T-helper 2 cell treated with Interferon-gamma antibody and Interleukin-4, amounts not matched to agents 5 μg/mL and 100 μg/mL, for 36 hours (primary cell): Measurements from ENCODE around the gene WDR62.
A peak's percentile ranks its signal among the peaks of the same experiment; 100 is the strongest.
"Not testable (repeated sequence)": the region's sequence is repeated elsewhere in the genome, so short reads cannot be mapped to it uniquely, and the experiment has no call there.

Experiments used
- DNase-seq: peaks from one replicate; pipeline ENCODE4 v3.0.0; 2021; ENCODE audit warnings: low spot score
- H3K27ac Mint-ChIP-seq: one replicate; pipeline ENCODE4 v1.8.0; 2021; ENCODE audit warnings: mild to moderate bottlenecking, mixed read lengths
- H3K27me3 Mint-ChIP-seq: one replicate; pipeline ENCODE4 v1.8.0; 2021; ENCODE audit warnings: low read depth, mixed read lengths
- H3K36me3 Mint-ChIP-seq: one replicate; pipeline ENCODE4 v1.8.0; 2021; ENCODE audit warnings: low read depth, mixed read lengths
- H3K4me1 Mint-ChIP-seq: one replicate; pipeline ENCODE4 v1.8.0; 2021; ENCODE audit warnings: low read depth, mixed read lengths
- H3K4me3 Mint-ChIP-seq: one replicate; pipeline ENCODE4 v1.8.0; 2022; ENCODE audit warnings: mild to moderate bottlenecking, moderate library complexity, mixed read lengths
- H3K9me3 Mint-ChIP-seq: one replicate; pipeline ENCODE4 v1.8.0; 2021; ENCODE audit warnings: mixed read lengths

Gene WDR62

DNA sequence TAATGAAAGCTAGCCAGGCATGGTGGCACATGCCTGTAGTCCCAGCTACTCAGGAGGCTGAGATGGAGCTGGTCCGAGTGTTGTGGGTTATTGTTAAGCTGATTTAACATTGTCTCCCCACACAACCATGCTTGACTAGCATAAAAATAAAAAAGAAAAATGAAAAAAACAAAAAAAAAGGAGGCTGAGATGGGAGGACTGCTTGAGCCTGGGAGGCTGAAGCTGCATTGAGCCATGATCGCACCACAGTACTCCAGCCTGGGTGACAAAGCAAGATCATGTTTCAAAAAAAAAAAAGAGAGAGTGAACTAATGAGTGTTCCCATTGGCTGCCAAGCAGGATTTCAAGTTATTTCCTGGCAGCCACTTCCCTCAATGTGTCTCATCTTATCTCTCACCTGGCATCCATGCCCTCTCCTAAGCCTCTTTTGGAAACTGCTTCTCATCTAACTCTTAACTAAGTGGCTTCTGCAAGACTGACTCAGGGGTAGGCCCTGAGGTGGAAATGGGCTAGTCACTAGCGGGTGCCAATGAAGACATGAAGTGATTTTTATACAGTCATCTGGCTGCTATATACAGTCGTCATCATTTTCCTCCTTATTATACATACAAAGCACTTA, 5.5 kb upstream of the WDR62 start:
- no peaks in the 10 kb centered on the region for H3K9me3 Mint-ChIP-seq
- no peak for DNase-seq
- peaks cover 10% of the 10 kb centered on the region for H3K4me1 Mint-ChIP-seq
- peaks cover 5% of the 10 kb centered on the region for H3K36me3 Mint-ChIP-seq
- H3K27ac Mint-ChIP-seq, result no peak overlapping the region
- H3K27me3 Mint-ChIP-seq, result no peaks in the 10 kb centered on the region
- no peak overlapping the region for H3K4me3 Mint-ChIP-seq

GRCh38 chr19:36051236-36051635, 3.5 kb upstream of the WDR62 start:
- H3K27me3 Mint-ChIP-seq, result no peaks in the 10 kb centered on the region
- H3K36me3 Mint-ChIP-seq, result peaks cover 2% of the 10 kb centered on the region
- peaks cover 14% of the 10 kb centered on the region for H3K4me1 Mint-ChIP-seq
- peak overlapping the region; percentile 49 for H3K27ac Mint-ChIP-seq
- DNase-seq, result no peak
- no peaks in the 10 kb centered on the region for H3K9me3 Mint-ChIP-seq
- H3K4me3 Mint-ChIP-seq, result no peak overlapping the region

DNA sequence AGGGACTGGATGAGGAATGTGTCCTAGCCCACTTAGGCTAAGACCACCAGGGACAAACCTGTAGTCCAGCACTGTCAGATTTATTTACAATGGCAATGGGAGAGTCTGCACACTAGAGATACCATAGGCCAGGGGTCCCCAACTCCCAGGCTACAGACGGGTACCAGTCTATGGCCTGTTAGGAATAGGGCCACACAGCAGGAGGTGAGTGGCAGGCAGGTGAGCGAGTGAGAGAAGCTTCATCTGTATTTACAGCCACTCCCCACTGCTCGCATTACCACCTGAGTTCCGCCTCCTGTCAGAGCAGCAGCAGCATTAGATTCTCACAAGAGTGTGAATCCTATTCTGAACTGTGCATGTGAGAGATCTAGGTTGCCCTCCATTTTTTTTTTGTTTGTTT, 3.1 kb upstream of the WDR62 start:
- peak overlapping the region; percentile 49 for H3K27ac Mint-ChIP-seq
- no peaks in the 10 kb centered on the region for H3K9me3 Mint-ChIP-seq
- H3K27me3 Mint-ChIP-seq, result no peaks in the 10 kb centered on the region
- H3K4me1 Mint-ChIP-seq, result peaks cover 17% of the 10 kb centered on the region
- H3K4me3 Mint-ChIP-seq, result no peak overlapping the region
- peaks cover 3% of the 10 kb centered on the region for H3K36me3 Mint-ChIP-seq
- no peak for DNase-seq

- no peaks in the 10 kb centered on the region for H3K27me3 Mint-ChIP-seq
- peaks cover 28% of the 10 kb centered on the region for H3K4me1 Mint-ChIP-seq
- H3K27ac Mint-ChIP-seq, result peak within 1 kb of the TSS; percentile 96
- no peaks in the 10 kb centered on the region for H3K9me3 Mint-ChIP-seq
- H3K4me3 Mint-ChIP-seq, result peak within 1 kb of the TSS; percentile 94
- peak; percentile 99 for DNase-seq
- H3K36me3 Mint-ChIP-seq, result peaks cover 13% of the 10 kb centered on the region
Measured at GRCh38 chr19:36054119-36054732, 471 bp upstream of the WDR62 start, which contains the start of gene THAP8. THAP8 (minus strand) TSS chr19:36054285; CDS start chr19:36054217, 68 bp downstream.

DNA sequence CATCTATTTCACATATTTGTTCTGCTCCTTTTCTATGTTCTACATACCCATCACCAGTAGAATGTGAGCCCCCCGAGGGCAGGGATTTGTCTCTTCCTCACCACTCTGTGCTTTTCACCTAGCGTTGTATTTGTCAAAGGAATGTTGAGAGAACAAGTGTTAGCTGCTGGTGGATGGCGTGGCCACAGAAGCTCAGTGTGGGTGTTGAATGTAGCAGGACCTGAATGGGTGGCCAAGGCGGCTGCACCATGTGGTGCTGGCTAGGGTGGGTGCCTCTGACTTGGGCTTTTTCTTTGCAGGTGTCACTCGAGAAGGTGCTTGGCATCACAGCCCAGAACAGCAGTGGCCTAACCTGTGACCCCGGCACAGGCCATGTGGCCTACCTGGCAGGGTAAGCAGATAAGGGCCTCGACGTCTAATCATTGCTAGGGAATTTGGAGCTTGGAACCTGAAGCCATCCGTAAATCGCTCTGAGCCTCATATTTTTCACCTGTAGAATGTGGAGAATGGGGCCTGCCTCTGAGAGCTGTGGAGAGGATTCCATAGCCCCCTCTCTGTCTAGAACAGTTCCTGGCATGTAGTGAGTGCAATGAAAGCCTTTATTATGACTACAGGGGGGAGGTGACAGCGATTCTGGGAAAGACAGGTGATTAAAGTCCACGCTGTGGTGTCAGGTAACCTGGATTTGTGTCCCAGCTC, 3.9 kb downstream of the WDR62 start:
- no peak overlapping the region for H3K4me3 Mint-ChIP-seq
- no peak for DNase-seq
- H3K36me3 Mint-ChIP-seq, result peaks cover 24% of the 10 kb centered on the region
- no peak overlapping the region for H3K27ac Mint-ChIP-seq
- H3K4me1 Mint-ChIP-seq, result peaks cover 20% of the 10 kb centered on the region
- H3K27me3 Mint-ChIP-seq, result no peaks in the 10 kb centered on the region
- no peaks in the 10 kb centered on the region for H3K9me3 Mint-ChIP-seq

DNA sequence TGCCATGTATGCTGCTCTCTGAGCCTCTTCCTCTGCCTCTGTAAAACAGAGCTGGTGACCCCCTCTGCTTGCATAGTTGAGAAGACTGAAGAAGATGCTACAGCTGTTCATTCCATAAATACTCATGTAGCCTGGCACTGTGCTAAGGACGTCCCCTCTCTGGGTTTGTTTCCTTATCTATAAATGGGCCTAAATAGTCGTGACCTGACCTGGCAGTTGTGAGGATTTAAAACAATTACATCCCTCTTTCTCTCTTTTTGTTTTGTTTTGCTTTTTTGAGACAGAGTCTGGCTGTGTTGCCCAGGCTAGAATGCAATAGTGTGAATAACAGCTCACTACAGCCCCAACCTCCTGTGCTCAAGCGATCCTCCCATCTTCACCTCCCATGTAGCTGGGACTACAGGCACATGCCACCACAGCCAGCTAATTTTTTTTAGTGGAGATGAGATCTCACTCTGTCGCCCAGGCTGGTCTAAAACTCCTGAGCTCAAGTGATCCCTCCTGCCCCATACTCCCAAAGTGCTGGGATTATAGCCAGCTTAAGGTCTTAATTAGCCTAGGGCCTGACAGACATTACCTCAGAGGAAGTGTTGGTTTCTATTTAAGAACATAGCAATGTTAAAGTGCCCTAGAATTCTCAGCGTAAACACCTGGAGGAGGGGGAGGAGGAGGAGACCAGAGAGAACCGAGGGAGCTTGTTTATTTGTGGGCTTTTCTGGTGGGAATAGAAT, 4.6 kb downstream of the WDR62 start:
- no peaks in the 10 kb centered on the region for H3K27me3 Mint-ChIP-seq
- peaks cover 26% of the 10 kb centered on the region for H3K36me3 Mint-ChIP-seq
- no peak for DNase-seq
- H3K4me1 Mint-ChIP-seq, result peaks cover 20% of the 10 kb centered on the region
- no peak overlapping the region for H3K27ac Mint-ChIP-seq
- H3K9me3 Mint-ChIP-seq, result no peaks in the 10 kb centered on the region
- no peak overlapping the region for H3K4me3 Mint-ChIP-seq

DNA sequence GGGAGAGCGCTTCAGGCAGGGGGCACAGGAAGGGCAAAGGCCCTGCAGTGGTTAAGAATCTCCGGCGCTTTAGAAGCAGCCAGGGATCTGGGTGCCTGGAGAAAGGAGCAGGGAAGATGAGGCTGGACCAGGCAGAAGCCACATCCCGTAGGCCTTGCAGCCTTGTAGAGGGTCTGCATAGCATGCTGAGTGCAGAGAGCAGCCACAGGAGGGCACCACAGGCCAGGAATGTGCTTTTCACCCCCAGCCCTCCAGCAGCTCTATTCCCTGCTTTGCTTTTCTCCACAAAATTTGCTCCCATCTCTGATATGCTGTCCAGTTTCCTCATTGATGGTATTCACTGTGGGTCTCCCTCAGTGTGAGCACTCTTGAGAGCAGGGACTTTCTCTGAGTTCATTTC, 5.7 kb downstream of the WDR62 start:
- no peak overlapping the region for H3K4me3 Mint-ChIP-seq
- H3K27me3 Mint-ChIP-seq, result no peaks in the 10 kb centered on the region
- H3K36me3 Mint-ChIP-seq, result peaks cover 33% of the 10 kb centered on the region
- DNase-seq, result no peak
- no peak overlapping the region for H3K27ac Mint-ChIP-seq
- peaks cover 19% of the 10 kb centered on the region for H3K4me1 Mint-ChIP-seq
- no peaks in the 10 kb centered on the region for H3K9me3 Mint-ChIP-seq

- H3K4me1 Mint-ChIP-seq, result peaks cover 13% of the 10 kb centered on the region
- no peak for DNase-seq
- no peak overlapping the region for H3K27ac Mint-ChIP-seq
- no peaks in the 10 kb centered on the region for H3K9me3 Mint-ChIP-seq
- H3K27me3 Mint-ChIP-seq, result no peaks in the 10 kb centered on the region
- no peak overlapping the region for H3K4me3 Mint-ChIP-seq
- H3K36me3 Mint-ChIP-seq, result peaks cover 31% of the 10 kb centered on the region
Measured at GRCh38 chr19:36061367-36061766, 6.7 kb downstream of the WDR62 start.

DNA sequence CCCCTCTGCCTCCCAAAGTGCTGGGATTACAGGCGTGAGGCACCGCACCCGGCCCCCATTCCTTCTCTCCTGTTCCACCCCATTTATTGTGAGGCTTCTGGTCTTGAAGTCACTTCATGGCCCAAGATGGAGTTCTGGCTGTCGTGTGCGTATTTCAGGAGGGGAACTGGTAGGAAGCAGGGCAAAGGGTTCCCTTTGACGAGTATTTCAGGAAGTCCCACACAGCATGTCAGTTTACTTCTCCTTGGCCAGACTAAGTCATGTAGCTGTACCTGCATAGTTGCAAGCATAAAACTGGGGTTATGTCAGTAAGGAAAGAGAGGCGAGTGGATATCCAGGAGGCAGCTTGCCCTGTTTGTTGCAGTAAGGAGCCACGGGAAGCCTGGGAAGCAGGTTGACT, 10.1 kb downstream of the WDR62 start:
- H3K36me3 Mint-ChIP-seq, result peaks cover 37% of the 10 kb centered on the region
- no peak for DNase-seq
- no peaks in the 10 kb centered on the region for H3K27me3 Mint-ChIP-seq
- no peak overlapping the region for H3K4me3 Mint-ChIP-seq
- no peaks in the 10 kb centered on the region for H3K4me1 Mint-ChIP-seq
- no peaks in the 10 kb centered on the region for H3K9me3 Mint-ChIP-seq
- no peak overlapping the region for H3K27ac Mint-ChIP-seq

DNA sequence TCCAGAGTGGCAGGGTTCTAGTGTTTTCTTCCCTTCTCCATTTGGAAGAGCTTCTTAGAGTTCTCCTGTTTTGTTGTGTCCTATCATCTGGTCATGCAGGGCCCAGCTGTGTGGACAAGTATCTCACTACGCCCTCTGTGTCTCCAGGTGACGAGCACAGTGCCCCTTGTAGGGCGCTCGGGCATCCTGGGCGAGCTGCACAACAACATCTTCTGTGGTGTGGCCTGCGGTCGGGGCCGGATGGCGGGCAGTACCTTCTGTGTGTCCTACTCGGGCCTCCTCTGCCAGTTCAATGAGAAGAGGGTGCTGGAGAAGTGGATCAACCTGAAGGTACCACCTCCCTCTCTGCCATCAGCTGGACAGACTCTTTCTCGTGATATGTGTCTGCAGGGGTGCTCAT, 13.0 kb downstream of the WDR62 start:
- DNase-seq, result no peak
- H3K4me1 Mint-ChIP-seq, result no peaks in the 10 kb centered on the region
- no peak overlapping the region for H3K27ac Mint-ChIP-seq
- H3K9me3 Mint-ChIP-seq, result no peaks in the 10 kb centered on the region
- H3K4me3 Mint-ChIP-seq, result no peak overlapping the region
- H3K27me3 Mint-ChIP-seq, result no peaks in the 10 kb centered on the region
- H3K36me3 Mint-ChIP-seq, result peaks cover 48% of the 10 kb centered on the region

- not testable (repeated sequence) for H3K4me3 Mint-ChIP-seq
Measured at GRCh38 chr19:36068810-36069499, 14.3 kb downstream of the WDR62 start.

GRCh38 chr19:36072081-36072480, 17.4 kb downstream of the WDR62 start:
- no peak for DNase-seq
- Mint-ChIP-seq H3K9me3 (no peaks in the 10 kb centered on the region), H3K36me3 (peaks cover 56% of the 10 kb centered on the region), H3K27ac (no peak overlapping the region), H3K27me3 (no peaks in the 10 kb centered on the region), H3K4me3 (no peak overlapping the region), H3K4me1 (no peaks in the 10 kb centered on the region)

More at GRCh38 chr19:36068810-36069499, 14.3 kb downstream of the WDR62 start:
- H3K9me3 Mint-ChIP-seq, DNase-seq, H3K4me1 Mint-ChIP-seq, H3K27me3 Mint-ChIP-seq, H3K27ac Mint-ChIP-seq: not testable (repeated sequence)
- peaks cover 55% of the 10 kb centered on the region for H3K36me3 Mint-ChIP-seq

DNA sequence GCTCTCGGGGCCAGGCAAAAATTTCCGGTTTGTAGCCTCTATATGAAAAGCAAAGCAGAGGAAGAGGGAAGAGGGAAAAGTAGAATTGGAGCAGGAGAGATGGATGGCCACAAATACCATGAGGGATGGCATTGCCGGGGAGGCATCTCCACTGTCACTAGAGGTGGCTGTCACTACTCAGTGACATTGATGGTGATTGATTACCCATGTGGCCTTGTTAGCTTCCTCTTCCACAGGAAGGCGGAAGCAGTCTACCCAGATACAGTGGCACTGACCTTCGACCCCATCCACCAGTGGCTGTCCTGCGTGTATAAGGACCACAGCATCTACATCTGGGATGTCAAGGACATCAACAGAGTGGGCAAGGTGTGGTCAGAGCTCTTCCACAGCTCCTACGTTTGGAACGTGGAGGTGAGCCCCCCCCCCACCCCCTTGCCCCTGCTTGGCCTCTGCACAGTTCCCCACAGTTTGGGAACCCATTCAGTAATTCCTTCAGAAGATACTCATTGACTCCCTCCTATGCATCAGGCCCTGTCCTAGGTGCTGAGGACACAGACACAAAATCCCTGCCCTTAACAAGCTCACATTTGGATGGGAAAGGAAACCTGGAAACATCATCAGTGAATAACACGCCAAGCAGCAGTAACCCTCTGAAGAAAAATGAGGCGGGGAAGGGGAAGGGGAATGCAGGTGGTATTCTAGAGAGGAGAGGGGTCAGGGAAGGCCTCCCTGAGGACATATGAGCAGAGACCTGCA, 18.6 kb downstream of the WDR62 start:
- Mint-ChIP-seq H3K4me1 (no peaks in the 10 kb centered on the region), H3K4me3 (no peak overlapping the region), H3K27ac (no peak overlapping the region), H3K27me3 (no peaks in the 10 kb centered on the region), H3K9me3 (no peaks in the 10 kb centered on the region), H3K36me3 (peaks cover 50% of the 10 kb centered on the region)
- DNase-seq, result no peak
